ENCODE measurements around the gene CCDC24. TPM values are rescaled to one million over a fixed set of nuclear protein-coding genes. Genes with fewer than 3 reads are reported as not detected.

The CCDC24 gene
- total RNA-seq, 2 donors from 2014 or later = 6.7 to 21.1 TPM

DNA sequence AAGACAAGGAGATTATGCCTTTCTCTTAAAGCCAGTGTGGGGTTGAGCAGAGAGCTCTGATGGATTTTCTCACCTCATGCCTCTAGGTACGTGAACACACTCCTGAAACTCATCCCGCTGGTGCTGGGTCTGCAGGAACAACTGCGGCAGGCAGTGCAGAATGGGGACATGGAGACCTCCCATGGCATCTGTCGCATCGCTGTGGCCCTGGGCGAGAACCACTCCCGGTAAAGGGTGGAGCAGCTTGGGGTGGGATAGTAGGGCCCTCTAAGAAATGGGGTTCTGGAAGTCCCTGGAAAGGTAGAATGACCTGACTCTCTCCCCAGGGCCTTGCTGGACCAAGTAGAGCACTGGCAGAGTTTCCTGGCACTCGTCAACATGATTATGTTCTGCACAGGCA is 35.2 kb upstream of the CCDC24 start:
- Histone ChIP-seq H3K36me3 (replicated peaks in 1 of 2; ENCODE audit: insufficient read depth in 1 of 2, low read depth in 2 of 2) (no peaks in the 10 kb centered on the region), H3K4me3 (no peak overlapping the region), H3K27me3 (no peaks in the 10 kb centered on the region), H3K27ac (no peak overlapping the region), H3K9me3 (no peaks in the 10 kb centered on the region), H3K4me1 (no peaks in the 10 kb centered on the region)
- ATAC-seq (no peak), DNase-seq (no peak)
- TF ChIP-seq POLR2A (IDR thresholded peaks at IDR 0.05) = no peak
- TF ChIP-seq CTCF (IDR thresholded peaks at IDR 0.05) = no peak
- intact Hi-C loops (cut with DNase I) = no loop called here
- 89 to 96% methylated on average over 8 of the region's 8 CpGs for WGBS, 2 donors

DNA sequence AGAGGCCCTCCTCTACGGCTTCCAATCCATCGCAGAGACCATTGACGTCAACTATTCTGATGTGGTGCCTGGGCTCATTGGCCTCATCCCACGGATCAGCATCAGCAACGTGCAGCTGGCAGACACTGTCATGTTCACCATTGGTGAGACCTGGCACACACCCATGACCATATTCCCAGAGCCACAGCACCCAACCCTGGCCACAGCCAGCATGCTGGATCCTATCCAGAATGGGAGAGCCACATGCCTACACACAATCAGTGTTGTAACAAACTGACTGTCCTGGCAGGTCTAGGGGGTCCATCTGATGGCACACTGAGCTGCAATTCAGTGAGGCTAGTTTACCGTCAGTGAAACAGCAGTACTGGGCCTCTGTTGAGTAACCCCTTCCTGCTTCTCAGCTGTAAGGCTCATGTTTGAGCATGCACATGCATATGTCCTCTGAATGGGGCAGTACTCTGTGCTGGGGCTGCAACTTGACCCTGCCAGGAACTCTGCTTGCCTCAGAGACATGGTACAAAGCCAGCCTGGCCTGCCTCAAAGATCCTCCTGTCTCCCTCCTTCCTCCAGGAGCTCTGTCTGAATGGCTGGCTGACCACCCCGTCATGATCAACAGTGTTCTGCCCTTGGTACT is 33.9 kb upstream of the CCDC24 start:
- no peaks in the 10 kb centered on the region for H3K27me3 ChIP-seq
- no peaks in the 10 kb centered on the region for H3K36me3 ChIP-seq (replicated peaks in 1 of 2; ENCODE audit: insufficient read depth in 1 of 2, low read depth in 2 of 2)
- H3K4me1 ChIP-seq = no peaks in the 10 kb centered on the region
- no peak overlapping the region for H3K4me3 ChIP-seq
- intact Hi-C loops (cut with DNase I) = no loop called here
- TF ChIP-seq POLR2A (IDR thresholded peaks at IDR 0.05) = no peak
- TF ChIP-seq CTCF (IDR thresholded peaks at IDR 0.05) = no peak
- 80 to 91% methylated on average over 6 to 7 of the region's 7 CpGs for WGBS, 2 donors
- no peak for ATAC-seq
- no peaks in the 10 kb centered on the region for H3K9me3 ChIP-seq
- no peak overlapping the region for H3K27ac ChIP-seq
- DNase-seq = no peak

GRCh38 chr1:43958351-43959255 is 32.8 kb upstream of the CCDC24 start:
- intact Hi-C loops (cut with DNase I) = no loop called here

DNA sequence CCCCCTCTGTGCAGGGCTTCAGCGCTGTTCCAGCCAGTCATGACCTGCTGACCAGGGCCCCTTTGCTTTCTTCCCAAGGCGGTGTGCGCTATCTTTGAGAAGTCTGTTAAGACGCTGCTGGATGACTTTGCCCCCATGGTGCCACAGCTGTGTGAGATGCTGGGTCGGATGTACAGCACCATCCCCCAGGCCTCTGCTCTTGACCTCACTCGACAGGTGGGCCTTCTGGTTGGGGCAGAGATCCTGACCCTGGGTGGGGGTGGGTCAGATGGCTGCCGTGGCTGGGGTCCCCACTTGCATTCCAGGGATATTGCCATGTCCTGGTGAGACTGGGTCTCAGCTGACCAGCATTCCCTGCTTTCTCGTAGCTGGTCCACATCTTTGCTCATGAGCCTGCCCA is 30.6 kb upstream of the CCDC24 start:
- Histone ChIP-seq H3K27me3 (no peaks in the 10 kb centered on the region), H3K4me3 (no peak overlapping the region), H3K36me3 (replicated peaks in 1 of 2; ENCODE audit: insufficient read depth in 1 of 2, low read depth in 2 of 2) (no peaks in the 10 kb centered on the region), H3K9me3 (no peaks in the 10 kb centered on the region), H3K27ac (no peak overlapping the region), H3K4me1 (no peaks in the 10 kb centered on the region)
- DNase-seq (no peak), ATAC-seq (no peak)
- TF ChIP-seq CTCF (IDR thresholded peaks at IDR 0.05) (no peak), POLR2A (IDR thresholded peaks at IDR 0.05) (no peak)
- intact Hi-C loops (cut with DNase I) = no loop called here
- 80 to 93% methylated on average over 7 to 8 of the region's 8 CpGs for WGBS, 2 donors

More at GRCh38 chr1:43958351-43959255, 32.8 kb upstream of the CCDC24 start:
- no peak overlapping the region for H3K4me3 ChIP-seq
- WGBS, 2 donors = 88 to 92% methylated on average over 9 of the region's 9 CpGs
- H3K4me1 ChIP-seq = no peaks in the 10 kb centered on the region
- H3K9me3 ChIP-seq = no peaks in the 10 kb centered on the region
- no peak for TF ChIP-seq CTCF (IDR thresholded peaks at IDR 0.05)
- TF ChIP-seq POLR2A (IDR thresholded peaks at IDR 0.05) = no peak
- DNase-seq = no peak
- ATAC-seq = no peak
- H3K27ac ChIP-seq = no peak overlapping the region
- no peaks in the 10 kb centered on the region for H3K36me3 ChIP-seq (replicated peaks in 1 of 2; ENCODE audit: insufficient read depth in 1 of 2, low read depth in 2 of 2)
- H3K27me3 ChIP-seq = no peaks in the 10 kb centered on the region
